Urothelium cell line (cell line): Measurements from ENCODE around the gene PTPN18.
"Not testable (repeated sequence)": the region's sequence is repeated elsewhere in the genome, so short reads cannot be mapped to it uniquely, and the experiment has no call there.

Experiments
- DNase-seq: peaks from one replicate; pipeline ENCODE4 v3.0.0; 2011; ENCODE audit warnings: low spot score, mixed read lengths
- FAIRE-seq: peaks from 2 replicates; lab custom pipeline; 2011; peaks lifted over from hg19 to GRCh38; lab: Jason Lieb, UNC

PTPN18 gene

GRCh38 chr2:130378206-130378897 lies 22.5 kb downstream of the PTPN18 start:
- DNase-seq (no peak), FAIRE-seq (no peak)

- no peak for FAIRE-seq
- DNase-seq, result no peak
These were observed 23.0 kb downstream of the PTPN18 start for GRCh38 chr2:130378898-130379214.

GRCh38 chr2:130380096-130380934 lies 24.5 kb downstream of the PTPN18 start:
- FAIRE-seq (no peak), DNase-seq (no peak)

GRCh38 chr2:130381145-130381544 lies 25.3 kb downstream of the PTPN18 start:
- DNase-seq (no peak), FAIRE-seq (no peak)

- no peak for DNase-seq
- FAIRE-seq, result no peak
These were observed 25.8 kb downstream of the PTPN18 start for GRCh38 chr2:130381619-130382018.

- DNase-seq (no peak), FAIRE-seq (no peak)
These were observed 26.6 kb downstream of the PTPN18 start for GRCh38 chr2:130382313-130382917.

- DNase-seq, result no peak
- no peak for FAIRE-seq
These were observed 29.9 kb downstream of the PTPN18 start for GRCh38 chr2:130385709-130386108.

GRCh38 chr2:130387071-130387400 lies 31.2 kb downstream of the PTPN18 start:
- FAIRE-seq (no peak), DNase-seq (no peak)

- DNase-seq (no peak), FAIRE-seq (no peak)
These were observed 31.9 kb downstream of the PTPN18 start for GRCh38 chr2:130387804-130388203.

GRCh38 chr2:130388221-130388907 lies 32.5 kb downstream of the PTPN18 start:
- no peak for DNase-seq
- peak; percentile 32 for FAIRE-seq

- DNase-seq (no peak), FAIRE-seq (no peak)
These were observed 33.5 kb downstream of the PTPN18 start for GRCh38 chr2:130389358-130389757.

GRCh38 chr2:130389783-130390182 lies 33.9 kb downstream of the PTPN18 start:
- DNase-seq, result no peak
- no peak for FAIRE-seq

- DNase-seq (no peak), FAIRE-seq (no peak)
These were observed 34.7 kb downstream of the PTPN18 start for GRCh38 chr2:130390460-130391057.

- DNase-seq, result peak; percentile 88
- no peak for FAIRE-seq
These were observed 35.4 kb downstream of the PTPN18 start for GRCh38 chr2:130391058-130391871.

- no peak for FAIRE-seq
- DNase-seq, result peak; percentile 44
These were observed 36.2 kb downstream of the PTPN18 start for GRCh38 chr2:130391872-130392670.

- FAIRE-seq (no peak), DNase-seq (peak; percentile 75)
These were observed 37.6 kb downstream of the PTPN18 start for GRCh38 chr2:130393318-130393910.

GRCh38 chr2:130406280-130406679 lies 50.4 kb downstream of the PTPN18 start:
- not testable (repeated sequence) for DNase-seq, FAIRE-seq

- not testable (repeated sequence) for DNase-seq, FAIRE-seq
These were observed 60.8 kb downstream of the PTPN18 start for GRCh38 chr2:130416693-130417092.

- not testable (repeated sequence) for FAIRE-seq, DNase-seq
These were observed 63.0 kb downstream of the PTPN18 start for GRCh38 chr2:130418845-130419244.
